ENCODE measurements around the gene PLLP.

The PLLP gene

GRCh38 chr16:57245472-57246113 is 38.9 kb downstream of the PLLP start:
- no peak; the same call in none of the 3 replicates for ATAC-seq
- TF ChIP-seq CSRNP3 (CRISPR knock-in tag; IDR thresholded peaks at IDR 0.05) (no peak), ZC3H10 (CRISPR knock-in tag; IDR thresholded peaks at IDR 0.05) (no peak), POU6F1 (CRISPR knock-in tag; IDR thresholded peaks at IDR 0.05; ENCODE audit: borderline replicate concordance, low read depth) (no peak), ZNF8 (CRISPR knock-in tag; IDR thresholded peaks at IDR 0.05) (no peak), ZNF70 (CRISPR knock-in tag; IDR thresholded peaks at IDR 0.05) (no peak), ESRRG (CRISPR knock-in tag; IDR thresholded peaks at IDR 0.05) (no peak), BACH2 (CRISPR knock-in tag; IDR thresholded peaks at IDR 0.05; ENCODE audit: borderline replicate concordance) (no peak), RARB (CRISPR knock-in tag; IDR thresholded peaks at IDR 0.05) (no peak), OSR1 (CRISPR knock-in tag; IDR thresholded peaks at IDR 0.05) (no peak), ZFP30 (CRISPR knock-in tag; IDR thresholded peaks at IDR 0.05) (no peak), TCF4 (CRISPR knock-in tag; IDR thresholded peaks at IDR 0.05; ENCODE audit: borderline replicate concordance) (no peak), ISL1 (CRISPR knock-in tag; IDR thresholded peaks at IDR 0.05) (no peak), ZFP3 (CRISPR knock-in tag; IDR thresholded peaks at IDR 0.05) (no peak), GLIS3 (CRISPR knock-in tag; IDR thresholded peaks at IDR 0.05) (no peak)

DNA sequence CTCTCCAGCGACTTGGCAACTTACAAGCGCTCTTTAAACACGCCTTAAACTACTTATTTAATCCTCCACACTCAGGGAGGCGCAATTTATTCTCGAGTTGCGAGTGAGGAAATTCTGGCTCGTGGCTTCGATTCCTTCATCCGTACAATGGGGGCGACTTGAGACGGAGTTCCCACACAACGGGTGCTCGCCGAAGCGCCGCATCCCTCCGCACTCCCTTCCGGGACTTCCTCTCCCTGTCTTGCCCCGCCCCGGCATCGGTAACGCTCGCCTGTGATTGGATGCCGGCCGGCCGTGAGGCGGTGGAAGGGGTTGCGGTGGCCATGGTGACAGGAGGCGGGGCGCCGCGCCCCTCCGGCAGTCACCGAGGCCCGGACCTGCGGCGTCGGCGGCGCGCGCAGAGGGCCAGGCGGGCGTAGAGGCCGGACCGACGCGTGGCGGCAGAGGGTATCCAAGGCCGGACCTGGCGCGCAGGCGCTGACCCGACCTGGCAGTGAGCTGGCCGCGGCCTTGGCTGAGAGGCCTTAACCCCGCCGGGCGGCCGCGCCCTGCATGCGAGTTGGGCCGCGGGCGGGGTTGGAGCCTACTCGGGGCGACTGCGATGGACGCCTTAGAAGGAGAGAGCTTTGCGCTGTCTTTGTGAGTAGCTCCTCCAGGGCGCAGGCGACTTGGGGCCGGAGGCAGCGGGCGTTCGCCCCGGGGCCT is 39.6 kb downstream of the PLLP start, which contains the start of gene ARL2BP:
Gene ARL2BP, plus strand, starts transcription at position 493 of the 705 bp plus-strand sequence. Its CDS starts 109 bp downstream, at position 602.
- ATAC-seq, result peak; percentile 98
- peak; percentile 48; the same call in 1 of the 2 replicates for TF ChIP-seq ESRRG (CRISPR knock-in tag; IDR thresholded peaks at IDR 0.05)
- TF ChIP-seq CSDC2 (CRISPR knock-in tag; IDR thresholded peaks at IDR 0.05), result peak; percentile 39; the same call in 1 of the 2 replicates
- peak; percentile 40; the same call in 1 of the 2 replicates for TF ChIP-seq PATZ1 (CRISPR knock-in tag; IDR thresholded peaks at IDR 0.05; ENCODE audit: borderline replicate concordance)
- no peak for TF ChIP-seq POU6F1 (CRISPR knock-in tag; IDR thresholded peaks at IDR 0.05; ENCODE audit: borderline replicate concordance, low read depth)

- ATAC-seq, result peak; percentile 55
- TF ChIP-seq ZNF8 (CRISPR knock-in tag; IDR thresholded peaks at IDR 0.05) (no peak), CSRNP3 (CRISPR knock-in tag; IDR thresholded peaks at IDR 0.05) (0 out of 2 replicates have a peak, but pooled peaks have one; percentile 35)
These were observed 40.1 kb downstream of the PLLP start for GRCh38 chr16:57244463-57244766.

DNA sequence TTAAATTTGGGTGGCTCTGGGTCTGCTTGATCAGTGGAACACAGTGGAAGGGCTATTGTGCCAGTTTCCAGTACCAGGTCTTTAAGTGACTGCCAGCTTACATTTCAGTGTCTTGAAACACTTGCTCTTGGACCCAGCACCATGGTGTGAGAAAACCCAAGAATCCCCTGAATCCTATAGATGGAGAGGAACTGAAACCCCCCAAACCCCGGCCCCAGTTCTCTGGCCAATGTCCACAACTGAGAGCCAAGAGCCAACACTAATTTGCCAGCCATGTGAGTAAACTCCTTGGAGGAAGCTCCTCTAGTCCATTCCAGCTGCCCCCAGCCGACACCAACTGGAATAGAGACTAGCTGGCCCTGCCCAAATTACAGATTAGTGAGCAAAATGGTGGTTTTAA is 41.8 kb downstream of the PLLP start:
- no peak for TF ChIP-seq ZC3H10 (CRISPR knock-in tag; IDR thresholded peaks at IDR 0.05)
- no peak for ATAC-seq

- ATAC-seq, result no peak
- TF ChIP-seq OSR1 (CRISPR knock-in tag; IDR thresholded peaks at IDR 0.05), result no peak
- TF ChIP-seq ZNF8 (CRISPR knock-in tag; IDR thresholded peaks at IDR 0.05), result no peak
- TF ChIP-seq TSHZ2 (CRISPR knock-in tag; IDR thresholded peaks at IDR 0.05), result no peak
- TF ChIP-seq TCF4 (CRISPR knock-in tag; IDR thresholded peaks at IDR 0.05; ENCODE audit: borderline replicate concordance), result no peak
- TF ChIP-seq SNAI2 (CRISPR knock-in tag; IDR thresholded peaks at IDR 0.05), result no peak
- TF ChIP-seq ESRRG (CRISPR knock-in tag; IDR thresholded peaks at IDR 0.05), result no peak
- TF ChIP-seq ZNF70 (CRISPR knock-in tag; IDR thresholded peaks at IDR 0.05), result no peak
- TF ChIP-seq, protein P1, sequence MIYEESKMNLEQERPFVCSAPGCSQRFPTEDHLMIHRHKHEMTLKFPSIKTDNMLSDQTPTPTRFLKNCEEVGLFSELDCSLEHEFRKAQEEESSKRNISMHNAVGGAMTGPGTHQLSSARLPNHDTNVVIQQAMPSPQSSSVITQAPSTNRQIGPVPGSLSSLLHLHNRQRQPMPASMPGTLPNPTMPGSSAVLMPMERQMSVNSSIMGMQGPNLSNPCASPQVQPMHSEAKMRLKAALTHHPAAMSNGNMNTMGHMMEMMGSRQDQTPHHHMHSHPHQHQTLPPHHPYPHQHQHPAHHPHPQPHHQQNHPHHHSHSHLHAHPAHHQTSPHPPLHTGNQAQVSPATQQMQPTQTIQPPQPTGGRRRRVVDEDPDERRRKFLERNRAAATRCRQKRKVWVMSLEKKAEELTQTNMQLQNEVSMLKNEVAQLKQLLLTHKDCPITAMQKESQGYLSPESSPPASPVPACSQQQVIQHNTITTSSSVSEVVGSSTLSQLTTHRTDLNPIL (CRISPR knock-in tag; IDR thresholded peaks at IDR 0.05; ENCODE audit: low read depth), result no peak
- no peak for TF ChIP-seq ZC3H10 (CRISPR knock-in tag; IDR thresholded peaks at IDR 0.05)
- TF ChIP-seq RARB (CRISPR knock-in tag; IDR thresholded peaks at IDR 0.05), result no peak
- no peak for TF ChIP-seq ARNTL (CRISPR knock-in tag; IDR thresholded peaks at IDR 0.05; ENCODE audit: borderline replicate concordance, low read depth)
These were observed 43.6 kb downstream of the PLLP start for GRCh38 chr16:57240851-57241250.

Data from SK-N-SH treated with all-trans-retinoic acid at 6 μM for 48 hours (cell line).